Neural crest cell (in vitro differentiated cells): Measurements from ENCODE around the gene ZNF274. TPM values are rescaled to one million over a fixed set of nuclear protein-coding genes. Genes with fewer than 3 reads are reported as not detected.

Experiments
- DNase-seq: peaks from one replicate; pipeline ENCODE4 v3.0.0; 2021; ENCODE audit warnings: low read depth, mixed read lengths, low spot score
- H3K27ac Mint-ChIP-seq: one replicate; pipeline ENCODE4 v1.8.0; 2021; ENCODE audit warnings: mild to moderate bottlenecking, mixed read lengths; ENCODE audit not compliant: unreplicated experiment
- H3K27me3 Mint-ChIP-seq: 2 replicates; pipeline ENCODE4 v1.8.0; 2021; ENCODE audit warnings: low read depth, mild to moderate bottlenecking, mixed read lengths
- H3K36me3 Mint-ChIP-seq: 2 replicates; pipeline ENCODE4 v1.8.0; 2021; ENCODE audit warnings: low read depth, mild to moderate bottlenecking, mixed read lengths
- H3K4me1 Mint-ChIP-seq: 2 replicates; pipeline ENCODE4 v1.8.0; 2021; ENCODE audit warnings: mixed read lengths
- H3K4me3 Mint-ChIP-seq: one replicate; pipeline ENCODE4 v1.8.0; 2021; ENCODE audit warnings: mild to moderate bottlenecking, mixed read lengths
- H3K9me3 Mint-ChIP-seq: 2 replicates; pipeline ENCODE4 v1.8.0; 2021; ENCODE audit warnings: mixed read lengths
- total RNA-seq: library from RNA; stranded (reverse); gene quantifications from 2 replicates; pipeline ENCODE4 v1.2.1, GENCODE V29; 2021
- TF ChIP-seq, protein P1 (sequence below): fragments of 200-600 bp; sonication (generic); conservative IDR thresholded peaks from 2 replicates; pipeline ENCODE4 v1.5.0; 2021; ENCODE audit warnings: antibody characterized with exemption, mild to moderate bottlenecking

ZNF274 gene
- total RNA-seq, 1 donor from 2014 or later = 26.8 TPM

- no peak overlapping the region for H3K4me3 Mint-ChIP-seq
- no peak for DNase-seq
- H3K36me3 Mint-ChIP-seq = peaks cover 52% of the 10 kb centered on the region
These were observed 34.2 kb downstream of the ZNF274 start for GRCh38 chr19:58217069-58217481.

DNA sequence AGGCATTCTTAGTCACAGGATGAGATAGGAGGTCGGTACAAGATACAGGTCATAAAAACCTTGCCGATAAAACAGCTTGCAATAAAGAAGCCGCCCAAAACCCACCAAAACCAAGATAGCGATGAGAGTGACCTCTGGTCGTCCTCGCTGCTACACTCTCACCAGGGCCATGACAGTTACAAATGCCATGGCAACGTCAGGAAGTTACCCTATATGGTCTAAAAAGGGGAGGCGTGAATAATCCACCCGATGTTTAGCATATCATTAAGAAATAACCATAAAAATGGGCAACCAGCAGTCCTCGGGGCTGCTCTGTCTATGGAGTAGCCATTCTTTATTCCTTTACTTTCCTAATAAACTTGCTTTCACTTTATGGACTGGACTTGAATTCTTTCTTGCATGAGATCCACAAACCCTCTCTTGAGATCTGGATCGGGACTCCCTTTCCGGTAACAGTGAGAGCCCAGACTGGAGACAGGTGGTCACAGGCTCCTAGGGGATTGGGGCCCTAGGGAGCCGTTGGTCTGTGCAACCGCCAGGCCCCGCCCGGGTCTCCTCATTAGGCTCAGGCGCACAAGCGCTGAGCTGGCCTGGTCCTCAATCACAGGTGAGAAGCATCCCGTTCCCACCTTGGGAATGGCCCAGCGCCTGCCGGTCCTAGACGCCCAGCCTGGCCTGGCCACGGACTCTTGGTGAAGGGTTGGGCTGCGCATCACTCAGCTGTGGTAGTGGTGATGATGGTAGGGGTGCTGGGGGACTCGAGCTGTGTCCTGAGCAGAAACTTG, 34.9 kb downstream of the ZNF274 start:
- Mint-ChIP-seq H3K36me3 (peaks cover 48% of the 10 kb centered on the region), H3K27me3 (peaks cover 2% of the 10 kb centered on the region), H3K27ac (no peak overlapping the region), H3K4me3 (no peak overlapping the region), H3K4me1 (no peaks in the 10 kb centered on the region), H3K9me3 (peaks cover 32% of the 10 kb centered on the region)
- no peak for DNase-seq
- TF ChIP-seq, protein P1, sequence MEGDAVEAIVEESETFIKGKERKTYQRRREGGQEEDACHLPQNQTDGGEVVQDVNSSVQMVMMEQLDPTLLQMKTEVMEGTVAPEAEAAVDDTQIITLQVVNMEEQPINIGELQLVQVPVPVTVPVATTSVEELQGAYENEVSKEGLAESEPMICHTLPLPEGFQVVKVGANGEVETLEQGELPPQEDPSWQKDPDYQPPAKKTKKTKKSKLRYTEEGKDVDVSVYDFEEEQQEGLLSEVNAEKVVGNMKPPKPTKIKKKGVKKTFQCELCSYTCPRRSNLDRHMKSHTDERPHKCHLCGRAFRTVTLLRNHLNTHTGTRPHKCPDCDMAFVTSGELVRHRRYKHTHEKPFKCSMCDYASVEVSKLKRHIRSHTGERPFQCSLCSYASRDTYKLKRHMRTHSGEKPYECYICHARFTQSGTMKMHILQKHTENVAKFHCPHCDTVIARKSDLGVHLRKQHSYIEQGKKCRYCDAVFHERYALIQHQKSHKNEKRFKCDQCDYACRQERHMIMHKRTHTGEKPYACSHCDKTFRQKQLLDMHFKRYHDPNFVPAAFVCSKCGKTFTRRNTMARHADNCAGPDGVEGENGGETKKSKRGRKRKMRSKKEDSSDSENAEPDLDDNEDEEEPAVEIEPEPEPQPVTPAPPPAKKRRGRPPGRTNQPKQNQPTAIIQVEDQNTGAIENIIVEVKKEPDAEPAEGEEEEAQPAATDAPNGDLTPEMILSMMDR = no peak

More at GRCh38 chr19:58217069-58217481, 34.2 kb downstream of the ZNF274 start:
- H3K9me3 Mint-ChIP-seq = peaks cover 29% of the 10 kb centered on the region
- H3K27me3 Mint-ChIP-seq = no peaks in the 10 kb centered on the region
- TF ChIP-seq, protein P1 = no peak
- no peaks in the 10 kb centered on the region for H3K4me1 Mint-ChIP-seq
- H3K27ac Mint-ChIP-seq = no peak overlapping the region

DNA sequence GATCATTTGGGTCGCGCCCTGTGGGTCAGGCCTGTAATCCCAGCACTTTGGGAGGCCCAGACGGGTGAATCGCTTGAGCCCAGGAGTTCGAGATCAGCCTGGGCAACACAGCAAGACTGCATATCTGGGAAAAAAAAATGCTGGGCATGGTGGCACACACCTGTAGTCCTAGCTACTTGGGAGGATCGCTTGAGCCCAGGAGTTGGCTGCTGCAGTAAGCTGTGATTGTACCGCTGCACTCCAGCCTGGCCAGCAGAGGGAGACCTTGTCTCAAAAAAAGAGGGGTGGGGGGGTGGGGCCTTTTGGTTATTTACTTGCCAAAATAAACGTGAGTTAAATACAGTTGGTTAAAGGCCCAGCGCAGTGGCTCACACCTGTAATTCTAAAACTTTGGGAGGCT, 36.0 kb downstream of the ZNF274 start:
- Mint-ChIP-seq H3K4me3 (no peak overlapping the region), H3K4me1 (no peaks in the 10 kb centered on the region), H3K27ac (no peak overlapping the region), H3K9me3 (peaks cover 27% of the 10 kb centered on the region), H3K36me3 (peaks cover 40% of the 10 kb centered on the region), H3K27me3 (peaks cover 3% of the 10 kb centered on the region)
- TF ChIP-seq, protein P1 = peak; percentile 39
- DNase-seq = no peak

DNA sequence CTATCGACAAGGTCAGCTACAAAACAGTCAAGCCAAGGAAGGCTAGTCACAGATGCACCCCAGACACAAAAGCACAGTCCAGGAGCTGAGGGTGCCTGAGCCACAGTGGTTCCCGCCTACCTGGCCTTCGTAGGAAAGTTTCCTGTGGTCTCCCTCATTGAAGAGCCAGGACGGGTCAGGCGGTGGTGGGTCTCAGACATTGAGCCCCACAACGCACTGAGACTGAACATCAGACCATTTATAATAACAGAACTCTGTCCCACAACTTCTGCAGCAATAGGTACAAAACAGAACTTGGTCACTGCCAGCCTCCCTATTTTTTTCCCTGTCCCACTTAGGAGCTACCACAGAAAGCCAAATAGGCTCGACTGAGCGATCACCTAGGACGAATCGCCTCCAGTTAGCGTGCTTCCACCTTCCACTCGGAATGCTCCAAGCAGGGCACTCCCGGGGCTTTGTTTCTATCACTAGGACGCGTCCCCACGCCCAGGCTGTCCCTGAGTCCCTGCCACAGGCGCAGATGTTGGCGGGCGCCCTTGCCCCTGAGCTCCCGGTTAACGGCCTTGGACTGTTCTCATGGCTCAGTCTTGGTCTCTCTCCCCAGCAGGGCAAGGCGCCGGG, 45.2 kb downstream of the ZNF274 start:
- TF ChIP-seq, protein P1 = no peak
- H3K4me1 Mint-ChIP-seq = peaks cover 32% of the 10 kb centered on the region
- H3K36me3 Mint-ChIP-seq = peaks cover 63% of the 10 kb centered on the region
- peaks cover 2% of the 10 kb centered on the region for H3K27me3 Mint-ChIP-seq
- H3K9me3 Mint-ChIP-seq = peaks cover 29% of the 10 kb centered on the region
- DNase-seq = no peak
- peak overlapping the region; percentile 96 for H3K27ac Mint-ChIP-seq
- H3K4me3 Mint-ChIP-seq = peak overlapping the region; percentile 96

DNA sequence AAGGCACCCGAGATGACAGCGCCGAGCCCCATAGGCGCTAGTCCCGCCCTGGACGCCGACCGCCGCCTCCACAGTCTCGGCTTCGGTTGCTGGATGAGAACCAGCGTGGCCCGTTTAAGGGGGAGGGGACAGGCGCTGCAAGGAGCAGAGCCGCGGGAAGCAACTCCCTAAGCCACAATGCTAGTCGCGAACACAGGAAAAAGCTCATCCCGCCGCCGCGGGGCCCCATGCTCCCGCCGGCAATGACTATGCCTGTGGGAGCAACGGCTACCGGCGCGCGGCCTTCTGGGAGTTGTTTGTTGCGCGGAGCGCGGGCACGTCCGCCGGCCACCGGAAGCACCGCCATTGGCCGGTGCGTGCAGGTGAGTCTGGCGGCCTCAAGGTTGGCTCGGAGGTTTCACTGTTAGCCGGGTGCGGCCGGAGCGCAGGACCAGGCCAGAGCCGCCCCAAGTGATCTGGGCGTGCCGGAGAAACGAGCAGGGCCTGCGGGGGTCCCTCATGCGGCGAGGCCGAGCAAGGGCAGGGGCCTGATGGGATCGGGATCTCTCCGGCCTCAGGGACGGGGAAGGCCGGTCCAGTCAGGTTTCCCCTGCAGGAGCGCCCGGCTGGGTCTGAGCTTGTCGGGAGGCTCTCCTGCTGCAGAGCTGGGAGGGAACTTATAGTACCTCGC, 45.9 kb downstream of the ZNF274 start, which contains the start of gene ZNF544:
Gene ZNF544 (plus strand): TSS at position 330 of the 670 bp plus-strand sequence. CDS start 15,110 bp downstream, outside the sequence.
- Mint-ChIP-seq H3K36me3 (peaks cover 69% of the 10 kb centered on the region), H3K27me3 (peaks cover 2% of the 10 kb centered on the region), H3K4me3 (peak within 1 kb of the TSS; percentile 96), H3K9me3 (peaks cover 30% of the 10 kb centered on the region), H3K4me1 (peaks cover 33% of the 10 kb centered on the region), H3K27ac (peak within 1 kb of the TSS; percentile 96)
- peak; percentile 68 for DNase-seq
- TF ChIP-seq, protein P1 = no peak
